Measurements from ENCODE around the gene FNDC3A. TPM values are rescaled to one million over a fixed set of nuclear protein-coding genes. Genes with fewer than 3 reads are reported as not detected.

FNDC3A gene
- total RNA-seq, 1 donor from 2014 or later: 51.9 TPM

- TF ChIP-seq, protein P1, sequence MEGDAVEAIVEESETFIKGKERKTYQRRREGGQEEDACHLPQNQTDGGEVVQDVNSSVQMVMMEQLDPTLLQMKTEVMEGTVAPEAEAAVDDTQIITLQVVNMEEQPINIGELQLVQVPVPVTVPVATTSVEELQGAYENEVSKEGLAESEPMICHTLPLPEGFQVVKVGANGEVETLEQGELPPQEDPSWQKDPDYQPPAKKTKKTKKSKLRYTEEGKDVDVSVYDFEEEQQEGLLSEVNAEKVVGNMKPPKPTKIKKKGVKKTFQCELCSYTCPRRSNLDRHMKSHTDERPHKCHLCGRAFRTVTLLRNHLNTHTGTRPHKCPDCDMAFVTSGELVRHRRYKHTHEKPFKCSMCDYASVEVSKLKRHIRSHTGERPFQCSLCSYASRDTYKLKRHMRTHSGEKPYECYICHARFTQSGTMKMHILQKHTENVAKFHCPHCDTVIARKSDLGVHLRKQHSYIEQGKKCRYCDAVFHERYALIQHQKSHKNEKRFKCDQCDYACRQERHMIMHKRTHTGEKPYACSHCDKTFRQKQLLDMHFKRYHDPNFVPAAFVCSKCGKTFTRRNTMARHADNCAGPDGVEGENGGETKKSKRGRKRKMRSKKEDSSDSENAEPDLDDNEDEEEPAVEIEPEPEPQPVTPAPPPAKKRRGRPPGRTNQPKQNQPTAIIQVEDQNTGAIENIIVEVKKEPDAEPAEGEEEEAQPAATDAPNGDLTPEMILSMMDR (IDR thresholded peaks at IDR 0.05): no peak
- Mint-ChIP-seq H3K27ac (ENCODE audit: unreplicated experiment) (no peak overlapping the region), H3K4me3 (ENCODE audit: unreplicated experiment) (no peak overlapping the region), H3K9me3 (ENCODE audit: unreplicated experiment) (peaks cover 20% of the 10 kb centered on the region), H3K36me3 (ENCODE audit: unreplicated experiment) (peaks cover 20% of the 10 kb centered on the region), H3K27me3 (ENCODE audit: unreplicated experiment) (no peaks in the 10 kb centered on the region), H3K4me1 (ENCODE audit: unreplicated experiment) (peaks cover 18% of the 10 kb centered on the region)
- DNase-seq (ENCODE audit: extremely low spot score, unreplicated experiment): no peak
These were observed 54.5 kb downstream of the FNDC3A start for GRCh38 chr13:49030213-49030612.

GRCh38 chr13:49040872-49041271, 65.2 kb downstream of the FNDC3A start:
- H3K4me1 Mint-ChIP-seq (ENCODE audit: unreplicated experiment): peaks cover under 1% of the 10 kb centered on the region
- no peak overlapping the region for H3K27ac Mint-ChIP-seq (ENCODE audit: unreplicated experiment)
- H3K4me3 Mint-ChIP-seq (ENCODE audit: unreplicated experiment): no peak overlapping the region
- peaks cover 9% of the 10 kb centered on the region for H3K36me3 Mint-ChIP-seq (ENCODE audit: unreplicated experiment)
- no peaks in the 10 kb centered on the region for H3K27me3 Mint-ChIP-seq (ENCODE audit: unreplicated experiment)
- H3K9me3 Mint-ChIP-seq (ENCODE audit: unreplicated experiment): no peaks in the 10 kb centered on the region
- TF ChIP-seq, protein P1 (IDR thresholded peaks at IDR 0.05): no peak
- no peak for DNase-seq (ENCODE audit: extremely low spot score, unreplicated experiment)

- H3K9me3 Mint-ChIP-seq (ENCODE audit: unreplicated experiment): no peaks in the 10 kb centered on the region
- H3K4me3 Mint-ChIP-seq (ENCODE audit: unreplicated experiment): no peak overlapping the region
- DNase-seq (ENCODE audit: extremely low spot score, unreplicated experiment): no peak
- H3K27me3 Mint-ChIP-seq (ENCODE audit: unreplicated experiment): no peaks in the 10 kb centered on the region
- TF ChIP-seq, protein P1 (IDR thresholded peaks at IDR 0.05): no peak
- no peak overlapping the region for H3K27ac Mint-ChIP-seq (ENCODE audit: unreplicated experiment)
- H3K36me3 Mint-ChIP-seq (ENCODE audit: unreplicated experiment): peaks cover 9% of the 10 kb centered on the region
- peaks cover 12% of the 10 kb centered on the region for H3K4me1 Mint-ChIP-seq (ENCODE audit: unreplicated experiment)
These were observed 66.8 kb downstream of the FNDC3A start for GRCh38 chr13:49042476-49042875.

DNA sequence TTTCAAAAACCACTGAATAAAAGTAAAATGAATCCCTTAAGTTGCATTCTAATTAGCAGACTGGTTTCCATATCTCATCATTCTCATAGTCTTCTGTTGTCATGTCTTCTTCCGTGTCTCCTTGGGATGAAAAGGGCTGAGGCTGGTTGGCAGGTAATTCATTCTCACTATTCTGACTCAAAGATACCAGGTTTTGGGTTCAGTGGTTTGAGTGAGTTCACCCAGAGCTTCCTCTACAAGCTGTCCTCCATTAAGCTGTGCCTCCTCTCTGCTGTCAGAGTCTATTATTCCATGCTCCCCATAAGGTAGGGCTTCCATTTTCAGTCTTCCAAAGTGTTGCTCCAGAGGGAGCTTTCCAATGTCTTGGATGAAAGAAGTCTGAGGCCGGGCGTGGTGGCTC, 68.3 kb downstream of the FNDC3A start:
- no peak for DNase-seq (ENCODE audit: extremely low spot score, unreplicated experiment)
- TF ChIP-seq, protein P1 (IDR thresholded peaks at IDR 0.05): no peak
- Mint-ChIP-seq H3K27ac (ENCODE audit: unreplicated experiment) (no peak overlapping the region), H3K36me3 (ENCODE audit: unreplicated experiment) (peaks cover 6% of the 10 kb centered on the region), H3K4me3 (ENCODE audit: unreplicated experiment) (no peak overlapping the region), H3K4me1 (ENCODE audit: unreplicated experiment) (peaks cover 12% of the 10 kb centered on the region), H3K9me3 (ENCODE audit: unreplicated experiment) (peaks cover 5% of the 10 kb centered on the region), H3K27me3 (ENCODE audit: unreplicated experiment) (no peaks in the 10 kb centered on the region)

- no peaks in the 10 kb centered on the region for H3K27me3 Mint-ChIP-seq (ENCODE audit: unreplicated experiment)
- DNase-seq (ENCODE audit: extremely low spot score, unreplicated experiment): no peak
- peaks cover 6% of the 10 kb centered on the region for H3K36me3 Mint-ChIP-seq (ENCODE audit: unreplicated experiment)
- peaks cover 11% of the 10 kb centered on the region for H3K9me3 Mint-ChIP-seq (ENCODE audit: unreplicated experiment)
- peaks cover 12% of the 10 kb centered on the region for H3K4me1 Mint-ChIP-seq (ENCODE audit: unreplicated experiment)
- no peak overlapping the region for H3K27ac Mint-ChIP-seq (ENCODE audit: unreplicated experiment)
- H3K4me3 Mint-ChIP-seq (ENCODE audit: unreplicated experiment): no peak overlapping the region
- TF ChIP-seq, protein P1 (IDR thresholded peaks at IDR 0.05): no peak
These were observed 69.1 kb downstream of the FNDC3A start for GRCh38 chr13:49044836-49045235.
